Mononuclear cell (primary cell): Measurements from ENCODE around the gene FBXW2. TPM values are rescaled to one million over a fixed set of nuclear protein-coding genes. Genes with fewer than 3 reads are reported as not detected.

Source experiments
- H3K27me3 ChIP-seq: 2 replicates; pipeline ENCODE4 v1.6.0; 2011; ENCODE audit warnings: low read length, control low read depth; ENCODE audit not compliant: insufficient read depth
- H3K4me1 ChIP-seq: 2 replicates; pipeline ENCODE4 v1.5.1; 2011; ENCODE audit warnings: mild to moderate bottlenecking, low read length, control low read depth; ENCODE audit not compliant: insufficient read depth
- H3K4me3 ChIP-seq: 2 replicates; pipeline ENCODE4 v1.5.1; 2011; ENCODE audit warnings: mild to moderate bottlenecking, low read length, moderate library complexity
- H3K9me3 ChIP-seq: 2 replicates; pipeline ENCODE4 v1.5.1; 2011; ENCODE audit warnings: low read depth, mild to moderate bottlenecking, control low read depth, low read length
- total RNA-seq: library from RNA; depleted of rRNA; stranded (reverse); fragments of >200 nt; gene quantifications from one replicate; pipeline ENCODE4 v1.2.3, GENCODE V29; 2012

The FBXW2 gene, protein sequence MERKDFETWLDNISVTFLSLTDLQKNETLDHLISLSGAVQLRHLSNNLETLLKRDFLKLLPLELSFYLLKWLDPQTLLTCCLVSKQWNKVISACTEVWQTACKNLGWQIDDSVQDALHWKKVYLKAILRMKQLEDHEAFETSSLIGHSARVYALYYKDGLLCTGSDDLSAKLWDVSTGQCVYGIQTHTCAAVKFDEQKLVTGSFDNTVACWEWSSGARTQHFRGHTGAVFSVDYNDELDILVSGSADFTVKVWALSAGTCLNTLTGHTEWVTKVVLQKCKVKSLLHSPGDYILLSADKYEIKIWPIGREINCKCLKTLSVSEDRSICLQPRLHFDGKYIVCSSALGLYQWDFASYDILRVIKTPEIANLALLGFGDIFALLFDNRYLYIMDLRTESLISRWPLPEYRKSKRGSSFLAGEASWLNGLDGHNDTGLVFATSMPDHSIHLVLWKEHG
- total RNA-seq: 27.8 TPM

- H3K4me3 ChIP-seq: peak within 1 kb of the TSS; percentile 92
- no peaks in the 10 kb centered on the region for H3K27me3 ChIP-seq
- peaks cover 29% of the 10 kb centered on the region for H3K4me1 ChIP-seq
- no peaks in the 10 kb centered on the region for H3K9me3 ChIP-seq
Observed at GRCh38 chr9:120792898-120793765, at the start of gene FBXW2. Gene FBXW2, minus strand, starts transcription at chr9:120793416. Its CDS starts 5,158 bp downstream, at chr9:120788258.

GRCh38 chr9:120841930-120842684 is 48.9 kb upstream of the FBXW2 start:
- Histone ChIP-seq H3K4me1 (peaks cover 48% of the 10 kb centered on the region), H3K4me3 (peak overlapping the region; percentile 93)

GRCh38 chr9:120839146-120839545 is 45.9 kb upstream of the FBXW2 start:
- Histone ChIP-seq H3K4me3 (no peak overlapping the region), H3K27me3 (no peaks in the 10 kb centered on the region), H3K4me1 (peaks cover 21% of the 10 kb centered on the region), H3K9me3 (no peaks in the 10 kb centered on the region)

More at GRCh38 chr9:120841930-120842684, 48.9 kb upstream of the FBXW2 start:
- Histone ChIP-seq H3K9me3 (no peaks in the 10 kb centered on the region), H3K27me3 (no peaks in the 10 kb centered on the region)

- peaks cover 12% of the 10 kb centered on the region for H3K4me1 ChIP-seq
- H3K27me3 ChIP-seq: no peaks in the 10 kb centered on the region
- no peaks in the 10 kb centered on the region for H3K9me3 ChIP-seq
- H3K4me3 ChIP-seq: no peak overlapping the region
Observed at GRCh38 chr9:120837921-120838320, 44.7 kb upstream of the FBXW2 start.

GRCh38 chr9:120833325-120833724 is 40.1 kb upstream of the FBXW2 start:
- H3K9me3 ChIP-seq: no peaks in the 10 kb centered on the region
- H3K4me1 ChIP-seq: no peaks in the 10 kb centered on the region
- no peaks in the 10 kb centered on the region for H3K27me3 ChIP-seq
- no peak overlapping the region for H3K4me3 ChIP-seq

- Histone ChIP-seq H3K4me1 (no peaks in the 10 kb centered on the region), H3K9me3 (no peaks in the 10 kb centered on the region), H3K4me3 (no peak overlapping the region), H3K27me3 (no peaks in the 10 kb centered on the region)
Observed at GRCh38 chr9:120832807-120833206, 39.6 kb upstream of the FBXW2 start.

- Histone ChIP-seq H3K4me3 (no peak overlapping the region), H3K4me1 (no peaks in the 10 kb centered on the region)
Observed at GRCh38 chr9:120830865-120831264, 37.6 kb upstream of the FBXW2 start.

GRCh38 chr9:120830151-120830550 is 36.9 kb upstream of the FBXW2 start:
- Histone ChIP-seq H3K27me3 (no peaks in the 10 kb centered on the region), H3K4me3 (no peak overlapping the region), H3K9me3 (no peaks in the 10 kb centered on the region), H3K4me1 (no peaks in the 10 kb centered on the region)

More at GRCh38 chr9:120830865-120831264, 37.6 kb upstream of the FBXW2 start:
- Histone ChIP-seq H3K27me3 (no peaks in the 10 kb centered on the region), H3K9me3 (no peaks in the 10 kb centered on the region)

DNA sequence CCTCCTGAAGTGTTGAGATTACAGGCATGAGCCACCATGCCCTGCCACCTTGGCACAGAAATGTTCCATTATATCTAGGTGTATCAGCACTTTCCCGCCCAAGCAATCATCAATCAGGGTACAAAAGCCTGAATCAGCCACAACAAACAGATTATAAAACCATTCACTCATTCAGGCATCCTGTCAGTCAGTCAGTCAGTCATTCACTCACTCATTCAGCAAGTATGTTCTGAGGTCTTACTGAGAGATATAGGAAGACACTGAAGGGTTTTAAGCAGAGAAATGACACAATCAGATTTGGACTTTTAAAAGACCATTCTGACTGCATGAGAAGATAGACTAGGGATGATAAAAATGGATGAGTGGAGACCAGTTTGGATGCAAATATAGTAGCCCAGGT is 36.4 kb upstream of the FBXW2 start:
- H3K9me3 ChIP-seq: no peaks in the 10 kb centered on the region
- H3K4me3 ChIP-seq: no peak overlapping the region
- no peaks in the 10 kb centered on the region for H3K4me1 ChIP-seq
- H3K27me3 ChIP-seq: no peaks in the 10 kb centered on the region

DNA sequence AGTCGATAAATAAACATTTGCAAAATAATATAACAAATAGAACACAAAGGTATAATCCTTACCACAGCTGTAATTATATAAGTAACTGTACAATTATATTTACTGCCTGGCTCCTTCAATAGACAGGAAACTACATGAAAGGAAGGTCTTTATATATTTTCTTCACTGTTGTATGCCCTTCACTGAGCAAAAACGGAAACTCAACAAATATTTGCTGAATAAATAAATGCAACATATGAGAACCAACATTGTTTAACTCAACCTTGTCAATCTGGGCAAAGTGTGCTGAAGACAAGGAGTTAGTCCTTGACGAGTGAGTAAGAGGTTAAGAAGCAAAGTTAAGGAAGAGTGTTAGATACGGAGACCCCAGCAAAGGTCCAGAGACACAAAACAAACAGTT is 26.9 kb upstream of the FBXW2 start:
- no peaks in the 10 kb centered on the region for H3K9me3 ChIP-seq
- no peaks in the 10 kb centered on the region for H3K27me3 ChIP-seq
- no peaks in the 10 kb centered on the region for H3K4me1 ChIP-seq
- no peak overlapping the region for H3K4me3 ChIP-seq

- H3K27me3 ChIP-seq: no peaks in the 10 kb centered on the region
- H3K9me3 ChIP-seq: no peaks in the 10 kb centered on the region
- no peak overlapping the region for H3K4me3 ChIP-seq
- H3K4me1 ChIP-seq: no peaks in the 10 kb centered on the region
Observed at GRCh38 chr9:120818595-120818994, 25.4 kb upstream of the FBXW2 start.

- Histone ChIP-seq H3K9me3 (no peaks in the 10 kb centered on the region), H3K27me3 (no peaks in the 10 kb centered on the region), H3K4me1 (no peaks in the 10 kb centered on the region), H3K4me3 (no peak overlapping the region)
Observed at GRCh38 chr9:120815075-120815474, 21.9 kb upstream of the FBXW2 start.

- no peak overlapping the region for H3K4me3 ChIP-seq
- H3K4me1 ChIP-seq: no peaks in the 10 kb centered on the region
- H3K9me3 ChIP-seq: peaks cover 20% of the 10 kb centered on the region
- H3K27me3 ChIP-seq: no peaks in the 10 kb centered on the region
Observed at GRCh38 chr9:120808931-120809330, 15.7 kb upstream of the FBXW2 start.

GRCh38 chr9:120807607-120808379 is 14.6 kb upstream of the FBXW2 start:
- peaks cover 20% of the 10 kb centered on the region for H3K9me3 ChIP-seq

More at GRCh38 chr9:120807607-120808379, 14.6 kb upstream of the FBXW2 start:
- no peaks in the 10 kb centered on the region for H3K4me1 ChIP-seq
- H3K27me3 ChIP-seq: no peaks in the 10 kb centered on the region
- no peak overlapping the region for H3K4me3 ChIP-seq
